HL-60 (cell line): Measurements from ENCODE around the gene SPTBN5.

ENCODE experiments used
- GABPA ChIP-seq: IDR thresholded peaks from 2 replicates; pipeline ENCODE4 v1.6.1; 2012; ENCODE audit warnings: low read depth
- POLR2AphosphoS5 ChIP-seq: IDR thresholded peaks from 2 replicates; pipeline ENCODE4 v1.6.1; 2012; ENCODE audit warnings: low read depth
- TF ChIP-seq, protein P1 (sequence below): IDR thresholded peaks from one replicate; pipeline ENCODE4 v1.5.1; 2011; ENCODE audit warnings: low read length, control low read depth, inconsistent platforms; ENCODE audit not compliant: insufficient read depth
- TF ChIP-seq, protein P2 (sequence below): IDR thresholded peaks from 2 replicates; pipeline ENCODE4 v1.6.1; 2012; ENCODE audit warnings: low read depth; ENCODE audit not compliant: insufficient replicate concordance

DNA sequence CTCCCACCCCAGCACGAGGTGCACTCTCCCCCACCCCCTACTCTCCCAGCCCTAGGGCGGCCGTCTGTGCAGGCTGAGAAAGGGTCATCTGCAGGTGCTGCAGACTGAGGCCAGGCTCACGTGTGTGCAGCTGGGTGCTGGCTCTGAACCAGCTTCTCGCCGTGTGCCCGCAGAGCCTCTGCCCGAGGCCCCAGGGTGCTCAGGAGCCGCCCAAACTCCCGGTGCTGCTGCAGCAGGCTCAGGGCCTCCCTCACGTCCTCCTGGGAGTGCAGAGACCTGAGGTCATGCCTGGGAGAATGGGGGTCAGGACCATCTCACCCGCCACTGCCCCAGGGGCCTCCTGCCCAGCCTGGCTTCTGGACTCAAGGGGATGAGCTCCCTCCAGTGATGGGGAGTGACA, 17.2 kb downstream of the SPTBN5 start:
- TF ChIP-seq, protein P1, sequence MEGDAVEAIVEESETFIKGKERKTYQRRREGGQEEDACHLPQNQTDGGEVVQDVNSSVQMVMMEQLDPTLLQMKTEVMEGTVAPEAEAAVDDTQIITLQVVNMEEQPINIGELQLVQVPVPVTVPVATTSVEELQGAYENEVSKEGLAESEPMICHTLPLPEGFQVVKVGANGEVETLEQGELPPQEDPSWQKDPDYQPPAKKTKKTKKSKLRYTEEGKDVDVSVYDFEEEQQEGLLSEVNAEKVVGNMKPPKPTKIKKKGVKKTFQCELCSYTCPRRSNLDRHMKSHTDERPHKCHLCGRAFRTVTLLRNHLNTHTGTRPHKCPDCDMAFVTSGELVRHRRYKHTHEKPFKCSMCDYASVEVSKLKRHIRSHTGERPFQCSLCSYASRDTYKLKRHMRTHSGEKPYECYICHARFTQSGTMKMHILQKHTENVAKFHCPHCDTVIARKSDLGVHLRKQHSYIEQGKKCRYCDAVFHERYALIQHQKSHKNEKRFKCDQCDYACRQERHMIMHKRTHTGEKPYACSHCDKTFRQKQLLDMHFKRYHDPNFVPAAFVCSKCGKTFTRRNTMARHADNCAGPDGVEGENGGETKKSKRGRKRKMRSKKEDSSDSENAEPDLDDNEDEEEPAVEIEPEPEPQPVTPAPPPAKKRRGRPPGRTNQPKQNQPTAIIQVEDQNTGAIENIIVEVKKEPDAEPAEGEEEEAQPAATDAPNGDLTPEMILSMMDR: no peak
- TF ChIP-seq GABPA (no peak), POLR2AphosphoS5 (no peak)
- TF ChIP-seq, protein P2, sequence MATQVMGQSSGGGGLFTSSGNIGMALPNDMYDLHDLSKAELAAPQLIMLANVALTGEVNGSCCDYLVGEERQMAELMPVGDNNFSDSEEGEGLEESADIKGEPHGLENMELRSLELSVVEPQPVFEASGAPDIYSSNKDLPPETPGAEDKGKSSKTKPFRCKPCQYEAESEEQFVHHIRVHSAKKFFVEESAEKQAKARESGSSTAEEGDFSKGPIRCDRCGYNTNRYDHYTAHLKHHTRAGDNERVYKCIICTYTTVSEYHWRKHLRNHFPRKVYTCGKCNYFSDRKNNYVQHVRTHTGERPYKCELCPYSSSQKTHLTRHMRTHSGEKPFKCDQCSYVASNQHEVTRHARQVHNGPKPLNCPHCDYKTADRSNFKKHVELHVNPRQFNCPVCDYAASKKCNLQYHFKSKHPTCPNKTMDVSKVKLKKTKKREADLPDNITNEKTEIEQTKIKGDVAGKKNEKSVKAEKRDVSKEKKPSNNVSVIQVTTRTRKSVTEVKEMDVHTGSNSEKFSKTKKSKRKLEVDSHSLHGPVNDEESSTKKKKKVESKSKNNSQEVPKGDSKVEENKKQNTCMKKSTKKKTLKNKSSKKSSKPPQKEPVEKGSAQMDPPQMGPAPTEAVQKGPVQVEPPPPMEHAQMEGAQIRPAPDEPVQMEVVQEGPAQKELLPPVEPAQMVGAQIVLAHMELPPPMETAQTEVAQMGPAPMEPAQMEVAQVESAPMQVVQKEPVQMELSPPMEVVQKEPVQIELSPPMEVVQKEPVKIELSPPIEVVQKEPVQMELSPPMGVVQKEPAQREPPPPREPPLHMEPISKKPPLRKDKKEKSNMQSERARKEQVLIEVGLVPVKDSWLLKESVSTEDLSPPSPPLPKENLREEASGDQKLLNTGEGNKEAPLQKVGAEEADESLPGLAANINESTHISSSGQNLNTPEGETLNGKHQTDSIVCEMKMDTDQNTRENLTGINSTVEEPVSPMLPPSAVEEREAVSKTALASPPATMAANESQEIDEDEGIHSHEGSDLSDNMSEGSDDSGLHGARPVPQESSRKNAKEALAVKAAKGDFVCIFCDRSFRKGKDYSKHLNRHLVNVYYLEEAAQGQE: no peak
